Left renal cortex interstitium (tissue), 4 donors: ENCODE data around the gene ASNS. TPM values are rescaled to one million over a fixed set of nuclear protein-coding genes. Genes with fewer than 3 reads are reported as not detected.
"Not testable (repeated sequence)": the region's sequence is repeated elsewhere in the genome, so short reads cannot be mapped to it uniquely, and the experiment has no call there.

Experiments
- DNase-seq, 4 donors: peaks; one replicate each; pipeline ENCODE4 v3.0.0-alpha.2; 2013; ENCODE audit warnings: low read depth in 4 of 4, low spot score in 2 of 4, missing footprints in 1 of 4
- polyA plus RNA-seq, 4 donors: library from polyadenylated mRNA; unstranded; fragments of 120-200 nt; gene quantifications; one replicate each; pipeline ENCODE4 v1.2.1, GENCODE V29; 2013; ENCODE audit not compliant: insufficient read length in 4 of 4

Gene ASNS
- 10 to 100 TPM; 21.9 to 45.6 (median 28.1) TPM for polyA plus RNA-seq

- DNase-seq = peak; percentile 67 to 86 (median 76)
Measured at GRCh38 chr7:97872025-97872669, at the start of gene ASNS. Gene ASNS, minus strand, starts transcription at chr7:97872408. Its CDS starts 3,252 bp downstream, at chr7:97869156.

GRCh38 chr7:97921254-97921653 is 49.0 kb upstream of the ASNS start:
- not testable (repeated sequence) for DNase-seq

GRCh38 chr7:97915267-97915666 is 43.1 kb upstream of the ASNS start:
- DNase-seq = not testable (repeated sequence)

- DNase-seq = not testable (repeated sequence)
Measured at GRCh38 chr7:97912294-97912693, 40.1 kb upstream of the ASNS start.

- not testable (repeated sequence) for DNase-seq
Measured at GRCh38 chr7:97896893-97897292, 24.7 kb upstream of the ASNS start.

GRCh38 chr7:97891721-97892120 is 19.5 kb upstream of the ASNS start:
- not testable (repeated sequence) for DNase-seq

- DNase-seq = not testable (repeated sequence)
Measured at GRCh38 chr7:97879527-97879926, 7.3 kb upstream of the ASNS start.

GRCh38 chr7:97874894-97875293 is 2.7 kb upstream of the ASNS start:
- DNase-seq = not testable (repeated sequence)

GRCh38 chr7:97873606-97874005 is 1.4 kb upstream of the ASNS start:
- no peak for DNase-seq

- no peak for DNase-seq
Measured at GRCh38 chr7:97871659-97872024, 566 bp downstream of the ASNS start.

GRCh38 chr7:97868788-97869187 is 3.4 kb downstream of the ASNS start:
- no peak for DNase-seq

- DNase-seq = no peak
Measured at GRCh38 chr7:97868314-97868713, 3.9 kb downstream of the ASNS start.

GRCh38 chr7:97865104-97865503 is 7.1 kb downstream of the ASNS start:
- DNase-seq = no peak

GRCh38 chr7:97859606-97860204 is 12.5 kb downstream of the ASNS start:
- no peak for DNase-seq

GRCh38 chr7:97858221-97858620 is 14.0 kb downstream of the ASNS start:
- no peak for DNase-seq

GRCh38 chr7:97857544-97857943 is 14.7 kb downstream of the ASNS start:
- DNase-seq = no peak

- no peak for DNase-seq
Measured at GRCh38 chr7:97851683-97852082, 20.5 kb downstream of the ASNS start.

GRCh38 chr7:97850262-97851031 is 21.8 kb downstream of the ASNS start:
- DNase-seq = not testable (repeated sequence)

- no peak for DNase-seq
Measured at GRCh38 chr7:97847791-97848190, 24.4 kb downstream of the ASNS start.

- no peak for DNase-seq
Measured at GRCh38 chr7:97846945-97847344, 25.3 kb downstream of the ASNS start.

- peak in 2 of 4 donors; percentile 3 to 16 for DNase-seq
Measured at GRCh38 chr7:97845622-97846203, 26.5 kb downstream of the ASNS start.
